Umbilical cord (tissue), 2 donors: ENCODE measurements around the gene MYT1. TPM values are rescaled to one million over a fixed set of nuclear protein-coding genes. Genes with fewer than 3 reads are reported as not detected.

ENCODE experiments used
- DNase-seq: peaks from one replicate; pipeline ENCODE4 v3.0.0-alpha.2; 2015; ENCODE audit warnings: low spot score
- total RNA-seq: library from RNA; depleted of rRNA; stranded (reverse); fragments of >200 nt; gene quantifications from one replicate; pipeline ENCODE4 v1.2.3, GENCODE V29; 2014; ENCODE audit warnings: low replicate concordance; ENCODE audit not compliant: insufficient read depth

Gene MYT1
- total RNA-seq, 1 donor from 2014 or later: 1.2 TPM

DNA sequence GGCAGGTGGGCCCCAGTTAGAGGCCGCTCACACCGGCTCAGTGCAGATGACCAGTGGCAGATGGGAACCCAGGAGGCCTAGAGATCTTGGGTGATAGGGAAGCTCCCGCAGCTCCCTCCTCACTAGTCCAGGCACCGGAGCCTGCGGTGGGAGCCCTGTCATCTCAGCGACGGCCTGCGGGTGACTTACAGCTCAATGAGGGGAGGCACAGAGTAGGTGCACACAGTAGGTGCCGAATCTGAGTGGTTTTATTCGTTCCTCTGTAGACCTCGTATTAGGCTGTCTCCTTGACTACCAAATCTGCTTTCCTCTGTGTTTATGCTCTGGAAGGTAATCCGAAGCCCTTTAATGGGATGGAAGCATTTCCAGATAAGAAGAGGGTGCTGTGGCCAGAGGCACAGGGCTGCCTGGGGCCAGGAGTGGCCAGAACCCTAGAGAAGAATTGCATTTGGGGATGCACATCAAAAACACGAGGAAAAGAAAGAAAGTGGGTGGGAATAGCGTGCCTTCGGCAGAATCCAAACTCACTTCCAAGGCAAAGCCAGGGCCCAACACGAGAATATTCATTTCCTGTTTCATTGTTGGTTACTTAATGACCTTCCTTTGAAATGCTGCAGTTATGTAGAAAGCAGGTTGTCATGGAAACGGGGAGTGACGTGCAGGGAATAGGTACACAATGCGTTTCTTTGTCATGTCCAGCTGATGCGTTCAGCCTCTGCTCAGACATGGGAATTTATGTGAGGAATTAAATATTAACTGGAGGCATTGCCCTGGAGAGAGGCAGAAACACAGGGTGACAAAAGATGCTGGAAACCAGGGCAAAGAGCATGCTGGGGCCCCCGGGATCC is 24.7 kb downstream of the MYT1 start:
- DNase-seq: peak; percentile 51

DNA sequence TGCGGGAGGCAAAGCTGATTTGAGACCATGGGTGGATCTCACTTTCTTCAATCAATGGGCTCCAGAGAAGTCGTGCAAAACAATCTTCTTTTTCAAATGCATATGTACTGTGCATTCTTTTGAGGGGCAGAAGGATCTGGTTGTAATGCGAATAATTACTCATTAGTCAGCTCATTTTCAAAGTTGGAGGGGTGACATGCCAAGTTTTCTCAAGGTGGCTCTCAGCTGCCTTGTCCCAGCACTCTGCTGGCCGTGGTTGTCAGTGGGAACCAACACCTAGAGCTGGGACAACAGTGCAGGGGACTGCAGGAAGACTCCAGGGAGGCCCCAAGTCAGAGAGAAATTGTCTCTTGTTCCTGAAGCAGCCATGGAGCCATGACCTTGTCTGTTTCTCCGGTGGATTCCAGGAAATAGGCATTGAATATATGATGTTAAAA is 25.3 kb downstream of the MYT1 start:
- DNase-seq: no peak

DNA sequence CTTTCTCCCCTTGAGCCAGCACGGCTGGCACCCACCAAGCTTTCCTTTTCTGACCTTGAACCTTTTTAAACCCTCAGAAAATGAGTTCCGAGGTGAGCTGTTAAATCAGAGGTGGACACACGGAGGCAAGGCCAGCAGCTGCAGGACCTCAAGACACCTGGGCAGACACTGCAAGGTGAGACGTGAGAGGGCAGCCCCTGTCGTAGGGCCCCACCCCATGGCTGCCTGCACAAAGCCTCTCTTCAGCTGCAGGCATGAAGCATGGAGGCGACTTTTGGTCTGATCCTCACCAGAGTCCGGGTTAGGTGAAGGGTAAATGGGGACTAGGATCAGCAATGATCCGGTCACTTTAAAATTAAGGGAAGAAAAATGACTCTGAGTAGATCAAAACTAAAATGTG is 25.7 kb downstream of the MYT1 start:
- DNase-seq: no peak

DNA sequence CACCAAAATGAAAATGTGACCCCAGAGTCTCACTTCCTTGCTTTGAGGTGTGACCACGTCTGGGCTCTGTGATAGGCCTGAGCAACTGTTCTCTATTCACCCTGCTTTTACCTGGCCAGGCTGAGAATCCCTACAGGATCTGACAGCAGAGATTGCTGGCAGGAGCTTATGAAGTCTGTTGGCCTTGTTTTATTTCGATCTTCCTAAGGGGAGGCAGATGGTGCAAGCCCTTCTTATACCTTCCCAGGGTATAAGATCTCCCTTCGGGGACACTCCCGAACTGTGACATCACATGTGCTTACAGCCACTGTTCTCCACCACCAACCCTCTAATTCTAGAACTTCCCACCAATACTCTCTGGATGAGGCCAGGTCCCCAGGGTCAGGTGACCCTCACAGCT is 26.8 kb downstream of the MYT1 start:
- no peak for DNase-seq

DNA sequence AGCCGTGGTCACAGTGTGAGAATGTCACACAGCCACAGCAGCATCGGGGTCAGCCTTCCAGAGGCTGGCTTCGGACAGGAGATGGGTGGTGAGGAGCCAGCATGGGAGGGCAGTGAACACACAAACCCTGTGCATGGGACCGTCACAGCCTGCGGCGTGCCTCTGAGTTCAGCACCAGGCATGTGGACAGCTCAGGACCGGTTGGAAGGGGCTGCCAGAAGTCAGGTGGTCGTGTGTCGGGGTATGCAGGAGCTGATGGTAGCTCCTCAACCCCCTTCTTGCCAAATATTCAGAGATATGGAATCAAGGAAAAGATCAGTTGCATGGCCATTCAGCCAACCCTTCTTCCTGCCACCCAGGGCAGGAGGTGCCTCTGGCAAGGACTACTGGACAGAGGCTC is 28.2 kb downstream of the MYT1 start:
- no peak for DNase-seq

DNA sequence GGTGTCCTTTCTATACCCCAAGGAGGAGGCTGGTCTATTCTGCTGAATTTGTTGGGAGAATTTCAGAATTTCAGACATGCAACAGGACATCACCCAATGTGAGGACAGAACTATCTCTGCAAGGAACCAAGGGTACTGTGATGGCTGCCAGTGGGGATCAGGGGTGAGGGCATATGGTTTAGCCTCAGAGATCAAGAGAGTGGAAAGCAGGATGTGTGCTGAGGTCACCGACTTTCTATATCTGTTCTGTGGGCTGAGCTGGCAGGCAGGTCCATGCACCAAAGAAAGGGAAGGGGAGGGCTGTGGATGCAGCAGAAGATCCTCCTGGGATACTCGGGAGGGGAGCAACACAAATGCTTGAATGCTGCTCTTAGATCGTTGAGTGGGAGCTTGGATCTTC is 28.8 kb downstream of the MYT1 start:
- no peak for DNase-seq

DNA sequence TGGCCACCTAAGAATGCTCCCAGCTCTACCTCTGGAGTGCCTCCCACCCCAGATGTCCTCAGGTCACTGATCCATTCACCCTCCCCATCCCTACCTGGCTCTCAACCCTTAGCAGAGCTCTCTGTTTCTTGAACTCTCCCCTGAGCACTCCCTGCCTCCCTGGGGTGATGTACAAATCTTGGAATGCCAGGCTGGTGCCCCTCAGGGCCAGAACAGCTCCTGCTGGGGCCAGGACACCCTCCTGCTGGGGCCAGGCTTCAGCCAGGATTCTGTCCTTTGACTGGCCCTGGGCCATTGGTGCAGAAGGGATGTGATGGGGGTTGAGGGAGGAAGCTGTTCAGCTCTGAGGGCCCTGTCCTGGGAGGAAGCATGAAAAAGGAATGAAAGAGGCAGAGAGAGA is 30.0 kb downstream of the MYT1 start:
- no peak for DNase-seq

DNA sequence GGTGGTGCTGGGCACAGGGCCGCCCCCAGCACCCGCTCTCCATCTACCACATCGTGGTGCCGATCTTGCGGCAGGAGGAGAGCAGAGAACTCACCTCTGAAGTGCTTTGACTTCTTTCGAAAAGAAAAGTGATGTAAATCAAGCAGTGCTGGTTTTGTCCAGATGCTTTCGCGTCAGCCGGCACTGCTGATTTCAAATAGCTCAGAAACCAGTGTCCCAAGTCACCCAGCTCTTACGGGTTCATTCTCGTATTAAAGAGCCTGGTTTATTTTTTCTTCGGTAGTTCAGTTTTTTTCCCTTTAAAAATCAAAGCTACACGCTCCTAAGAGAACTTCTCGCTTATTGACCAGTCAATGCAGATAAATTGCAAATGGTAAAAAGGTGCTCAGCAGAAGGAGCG is 32.1 kb downstream of the MYT1 start:
- DNase-seq: no peak

DNA sequence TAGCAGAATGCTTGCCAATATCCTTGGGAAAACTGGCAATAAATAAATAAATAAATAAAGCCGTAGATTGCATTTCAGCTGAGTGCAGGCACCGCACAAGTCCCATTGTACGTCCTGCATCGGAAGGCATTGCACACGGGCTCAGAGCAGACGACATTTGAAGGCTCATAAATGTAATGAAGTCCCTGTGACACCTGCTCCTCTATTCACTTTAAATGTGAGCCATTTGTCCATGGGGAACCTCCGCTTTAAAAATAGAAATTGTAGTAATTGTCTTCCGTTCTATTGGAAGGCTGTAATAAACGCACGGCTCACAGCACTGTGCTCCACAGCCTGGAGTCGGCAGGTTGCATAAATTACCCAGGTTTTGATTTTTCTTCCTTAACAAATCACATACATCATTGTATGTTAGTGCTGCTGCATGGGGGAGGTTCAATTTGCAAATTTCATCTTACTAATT is 32.6 kb downstream of the MYT1 start:
- no peak for DNase-seq

DNA sequence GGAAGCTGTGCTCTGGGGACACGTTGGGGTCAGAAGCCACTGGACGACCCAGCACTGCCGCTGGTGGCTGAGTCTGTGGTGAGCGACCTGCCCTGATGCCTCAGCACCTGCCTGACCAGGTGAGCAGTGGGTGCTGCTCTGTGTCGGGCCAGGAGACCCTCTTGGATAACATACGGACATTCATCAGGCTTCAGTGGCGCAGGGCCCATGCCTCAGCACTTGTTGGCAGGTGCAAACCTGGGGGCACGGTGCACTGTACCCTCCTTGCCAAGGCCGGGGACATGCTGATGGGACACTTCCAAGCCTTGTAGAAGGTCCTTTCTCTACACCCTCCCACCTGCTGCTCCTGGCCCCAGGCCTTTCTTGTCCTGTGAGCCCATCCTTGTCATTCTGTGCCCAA is 34.1 kb downstream of the MYT1 start:
- no peak for DNase-seq

DNA sequence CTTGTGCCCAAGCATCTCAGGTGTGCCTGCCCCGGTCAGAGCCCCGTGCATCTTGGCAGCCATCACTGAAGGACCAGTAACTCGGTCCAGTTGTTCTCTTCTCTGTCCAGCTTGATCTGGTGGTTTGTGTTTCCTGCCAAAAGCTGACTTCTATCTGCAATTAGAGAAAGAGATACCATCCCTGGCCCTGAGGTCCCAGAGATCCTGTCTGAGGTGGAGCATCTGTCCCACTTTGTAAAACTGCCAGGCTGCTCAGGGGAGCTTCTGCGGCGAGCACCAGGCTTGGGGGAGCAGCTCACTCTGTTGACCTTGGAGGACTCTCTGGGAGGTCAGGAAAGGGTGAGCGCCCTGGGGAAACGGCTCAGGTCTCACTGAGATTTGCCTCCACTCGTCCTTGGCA is 35.1 kb downstream of the MYT1 start:
- no peak for DNase-seq

DNA sequence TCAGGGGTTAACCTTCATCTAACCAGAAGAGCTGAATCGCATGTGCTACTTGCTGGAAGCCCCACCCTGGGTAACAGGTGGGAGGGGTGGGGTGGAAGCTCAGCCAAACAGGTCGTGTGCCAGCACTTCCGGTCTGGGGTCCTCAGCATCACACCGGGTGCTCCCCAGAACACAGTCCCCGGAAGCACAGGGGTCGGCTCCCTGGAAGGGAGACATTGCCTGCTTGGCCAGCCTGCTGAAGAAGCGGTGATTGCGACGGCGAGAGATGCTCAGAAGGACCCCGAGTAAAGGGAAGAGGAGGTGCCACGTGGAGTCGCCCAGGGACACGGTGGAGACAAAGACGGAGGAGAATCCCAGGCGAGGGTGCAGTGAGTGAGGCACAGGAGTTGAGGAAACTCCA is 36.5 kb downstream of the MYT1 start:
- DNase-seq: no peak

DNA sequence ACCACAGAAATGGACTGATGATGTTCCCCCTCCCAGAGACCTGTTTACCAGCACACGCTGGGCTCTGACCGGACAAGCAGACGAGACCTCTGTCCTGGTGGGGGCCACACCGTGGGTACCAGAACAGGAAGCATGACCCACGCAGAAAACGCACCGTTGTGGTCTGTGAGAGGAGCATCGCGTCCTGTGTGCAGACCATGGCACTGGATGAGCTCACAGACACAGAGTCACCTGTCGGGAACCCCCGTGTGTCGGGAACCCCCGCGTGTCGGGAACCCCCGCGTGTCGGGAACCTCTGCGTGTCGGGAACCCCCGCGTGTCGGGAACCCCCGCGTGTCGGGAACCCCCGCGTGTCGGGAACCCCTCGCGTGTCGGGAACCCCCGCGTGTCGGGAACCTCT is 37.4 kb downstream of the MYT1 start:
- DNase-seq: no peak

DNA sequence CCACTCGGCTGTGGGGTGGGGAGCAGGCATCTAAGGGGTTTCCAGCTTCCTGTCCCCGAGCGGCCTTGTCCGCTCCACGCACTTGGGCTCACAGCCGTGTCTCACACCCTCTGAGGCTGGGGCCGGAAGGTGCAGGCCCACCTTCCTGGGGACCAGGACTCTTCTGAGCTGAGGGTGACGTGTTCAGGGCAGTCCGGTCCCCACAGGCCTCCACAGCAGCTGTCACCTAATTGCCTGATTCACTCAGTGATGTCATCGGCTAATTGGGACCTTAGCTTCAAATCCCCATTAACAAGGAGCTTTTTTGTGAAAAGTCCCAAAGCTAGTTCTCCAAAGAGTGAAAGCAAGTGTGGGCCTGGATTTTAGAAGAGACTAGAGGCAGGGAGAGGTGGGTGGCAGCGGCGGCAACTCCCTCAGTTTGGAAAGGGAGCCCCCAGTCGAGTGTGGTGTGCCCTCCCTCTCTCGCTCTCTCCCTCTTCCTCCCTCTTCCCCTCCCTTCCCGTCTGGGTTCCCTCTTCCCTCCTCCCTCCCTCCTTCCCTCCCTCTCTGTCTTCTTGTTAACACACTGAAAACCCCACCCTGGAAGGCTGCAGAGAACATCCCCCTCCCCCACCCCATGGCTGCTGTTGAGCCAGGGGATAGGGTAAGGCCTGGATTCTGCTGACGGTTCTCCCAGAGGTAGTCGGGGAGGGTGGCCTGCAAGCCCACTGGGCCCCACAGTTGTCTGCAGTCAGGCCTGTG is 39.0 kb downstream of the MYT1 start:
- DNase-seq: peak; percentile 81

DNA sequence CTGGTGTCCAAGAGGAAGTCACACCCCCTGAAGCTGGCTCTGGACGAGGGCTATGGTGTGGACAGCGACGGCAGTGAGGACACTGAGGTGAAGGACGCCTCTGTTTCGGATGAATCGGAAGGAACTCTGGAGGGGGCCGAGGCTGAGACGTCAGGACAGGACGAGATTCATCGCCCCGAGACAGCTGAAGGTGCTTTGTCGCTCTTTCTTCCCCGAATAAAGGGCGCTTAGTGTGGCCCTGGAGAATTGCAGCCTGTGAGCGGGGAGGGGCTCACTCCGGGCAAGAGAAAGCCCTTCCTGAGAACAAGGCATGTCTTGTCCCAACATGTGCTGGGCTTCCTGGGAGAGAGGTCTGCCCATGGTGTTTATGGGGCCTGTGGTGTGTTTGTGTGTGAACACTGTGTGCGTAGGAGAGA is 41.4 kb downstream of the MYT1 start:
- no peak for DNase-seq

DNA sequence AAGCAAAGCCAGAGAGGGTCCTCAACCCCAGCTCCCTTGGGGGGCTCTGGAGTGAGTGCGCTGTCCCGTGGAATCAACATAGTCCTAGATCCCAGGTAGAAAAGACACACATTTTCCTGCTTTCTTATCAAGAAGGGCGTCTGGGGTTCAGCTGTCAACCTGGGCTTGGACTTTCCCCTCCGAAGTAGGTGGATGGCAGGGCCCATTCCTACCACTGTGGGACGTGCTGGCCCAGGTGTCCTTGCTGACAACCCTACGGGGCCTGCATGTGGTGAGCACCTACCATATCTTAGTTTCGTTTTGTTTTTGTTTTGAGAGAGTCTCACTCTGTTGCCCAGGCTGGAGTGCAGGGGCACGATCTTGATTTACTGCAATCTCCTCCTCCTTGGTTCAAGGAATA is 42.4 kb downstream of the MYT1 start:
- DNase-seq: no peak

DNA sequence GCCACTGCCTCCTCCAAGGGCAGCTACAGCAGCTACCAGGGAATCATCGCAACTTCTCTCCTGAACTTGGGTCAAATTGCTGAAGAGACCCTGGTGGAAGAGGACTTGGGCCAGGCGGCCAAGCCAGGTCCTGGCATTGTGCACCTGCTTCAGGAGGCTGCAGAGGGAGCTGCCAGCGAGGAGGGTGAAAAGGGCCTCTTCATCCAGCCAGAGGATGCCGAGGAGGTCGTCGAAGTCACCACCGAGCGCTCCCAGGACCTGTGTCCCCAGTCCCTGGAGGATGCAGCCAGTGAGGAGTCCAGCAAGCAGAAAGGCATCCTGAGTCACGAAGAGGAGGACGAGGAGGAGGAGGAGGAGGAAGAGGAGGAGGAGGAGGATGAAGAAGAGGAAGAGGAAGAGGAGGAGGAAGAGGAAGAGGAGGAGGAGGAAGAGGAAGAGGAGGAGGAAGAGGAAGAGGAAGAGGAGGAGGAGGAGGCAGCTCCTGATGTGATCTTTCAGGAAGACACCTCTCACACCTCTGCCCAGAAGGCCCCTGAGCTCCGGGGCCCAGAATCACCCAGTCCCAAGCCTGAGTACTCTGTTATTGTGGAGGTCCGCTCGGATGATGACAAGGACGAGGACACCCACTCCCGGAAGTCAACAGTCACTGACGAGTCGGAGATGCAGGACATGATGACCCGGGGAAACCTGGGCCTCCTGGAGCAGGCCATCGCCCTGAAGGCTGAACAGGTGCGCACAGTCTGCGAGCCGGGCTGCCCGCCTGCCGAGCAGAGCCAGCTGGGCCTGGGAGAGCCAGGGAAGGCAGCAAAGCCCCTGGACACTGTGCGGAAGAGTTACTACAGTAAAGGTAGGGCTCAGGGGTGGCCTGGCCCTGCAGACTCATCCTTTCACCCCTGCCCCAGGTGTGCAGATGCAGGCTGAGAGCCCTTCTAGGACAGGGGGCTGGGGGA is 43.7 kb downstream of the MYT1 start:
- no peak for DNase-seq

DNA sequence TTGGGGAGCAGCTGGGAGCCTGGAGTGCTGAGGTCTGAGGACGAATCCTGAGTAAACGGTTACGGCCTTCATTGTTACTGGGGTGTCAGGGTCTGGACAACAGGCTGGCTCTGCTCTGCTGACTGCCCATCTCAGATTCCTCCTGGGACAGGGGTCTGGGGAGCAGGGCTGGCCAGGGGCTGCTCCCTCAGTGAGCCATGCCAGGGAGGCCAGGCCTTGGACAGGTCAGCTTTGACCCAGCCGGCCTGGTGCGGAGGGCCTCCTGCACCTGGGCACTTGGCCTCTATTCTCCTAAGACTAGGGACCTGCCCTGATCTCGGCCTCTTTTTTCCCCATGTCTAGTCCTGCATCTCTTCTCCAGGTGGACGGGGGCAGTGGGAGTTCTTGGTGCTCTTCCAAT is 44.9 kb downstream of the MYT1 start:
- no peak for DNase-seq

DNA sequence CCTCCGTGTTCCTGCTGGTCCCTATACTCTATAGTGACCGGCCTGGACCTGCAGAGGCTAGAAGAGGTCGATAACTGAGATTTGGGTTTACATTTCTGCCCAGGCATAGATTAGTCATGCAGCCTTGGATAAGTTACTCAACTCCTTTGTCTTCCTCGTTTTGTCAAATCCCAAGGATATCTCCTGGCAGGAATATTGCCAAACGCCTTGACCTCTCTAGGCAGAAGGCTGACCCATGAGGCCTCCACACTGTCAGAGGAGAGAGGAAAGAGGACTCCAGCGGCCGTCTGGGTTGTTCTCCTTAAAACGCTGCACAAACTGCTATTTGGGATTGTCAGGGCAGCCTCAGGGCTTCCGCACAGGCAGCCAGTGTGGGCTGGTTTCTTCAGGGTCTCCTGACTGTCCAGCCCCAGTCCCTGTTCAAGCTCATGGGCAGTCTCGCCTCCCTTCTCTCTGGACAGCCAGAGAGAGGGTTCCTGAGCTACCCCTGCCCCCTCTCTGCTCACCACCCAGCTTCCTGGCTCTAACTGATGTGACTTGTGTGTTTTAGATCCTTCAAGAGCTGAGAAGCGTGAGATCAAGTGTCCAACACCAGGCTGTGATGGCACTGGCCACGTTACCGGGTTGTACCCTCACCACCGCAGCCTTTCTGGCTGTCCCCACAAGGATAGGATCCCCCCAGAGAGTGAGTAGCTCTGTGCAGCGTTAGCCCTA is 46.6 kb downstream of the MYT1 start:
- peak; percentile 32 for DNase-seq

DNA sequence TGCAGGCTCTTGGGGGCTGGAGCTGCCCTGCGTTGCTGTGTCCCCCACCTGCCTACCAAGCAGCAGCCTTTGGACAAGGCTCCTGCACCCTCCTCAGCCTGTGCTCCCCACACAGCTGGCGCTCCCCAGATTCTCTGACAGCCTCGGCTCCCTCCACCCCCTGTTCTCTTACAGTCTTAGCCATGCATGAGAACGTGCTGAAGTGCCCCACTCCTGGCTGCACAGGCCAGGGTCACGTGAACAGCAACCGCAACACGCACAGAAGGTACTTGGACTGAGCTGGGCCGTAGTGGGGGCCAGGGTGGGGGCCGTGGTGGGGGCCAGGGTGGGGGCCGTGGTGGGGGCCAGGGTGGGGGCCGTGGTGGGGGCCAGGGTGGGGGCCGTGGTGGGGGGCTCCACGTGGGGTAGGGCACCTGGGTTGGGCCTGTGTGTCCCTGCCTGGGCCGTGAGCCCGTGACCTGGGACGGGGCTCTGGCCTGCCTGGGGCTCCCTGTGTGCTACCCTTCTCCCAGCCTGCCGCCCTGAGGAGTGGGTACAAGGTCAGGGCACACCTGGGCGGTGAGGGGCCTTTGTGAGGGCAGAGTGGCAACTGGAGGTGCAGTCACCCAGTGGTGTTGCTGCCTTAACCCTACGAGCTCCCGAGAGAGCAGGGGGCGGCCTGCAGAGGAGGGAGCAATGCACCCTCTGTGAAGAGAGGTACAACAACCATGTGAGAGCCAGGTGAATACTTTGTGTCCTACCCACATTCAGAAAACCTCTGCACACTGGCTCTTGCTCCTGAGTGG is 47.8 kb downstream of the MYT1 start:
- DNase-seq: peak; percentile 32
